ENCODE data around the gene ITFG1. TPM values are rescaled to one million over a fixed set of nuclear protein-coding genes. Genes with fewer than 3 reads are reported as not detected.

ITFG1 gene
- 50.4 and 68.2 TPM in 2 replicates for total RNA-seq

GRCh38 chr16:47460711-47461597 lies at the start of gene ITFG1, which contains the start of gene PHKB:
ITFG1 (minus strand) TSS chr16:47461063; CDS start chr16:47461045, 18 bp downstream.
PHKB (plus strand) TSS chr16:47461331; CDS start chr16:47461351, 20 bp downstream.

DNA sequence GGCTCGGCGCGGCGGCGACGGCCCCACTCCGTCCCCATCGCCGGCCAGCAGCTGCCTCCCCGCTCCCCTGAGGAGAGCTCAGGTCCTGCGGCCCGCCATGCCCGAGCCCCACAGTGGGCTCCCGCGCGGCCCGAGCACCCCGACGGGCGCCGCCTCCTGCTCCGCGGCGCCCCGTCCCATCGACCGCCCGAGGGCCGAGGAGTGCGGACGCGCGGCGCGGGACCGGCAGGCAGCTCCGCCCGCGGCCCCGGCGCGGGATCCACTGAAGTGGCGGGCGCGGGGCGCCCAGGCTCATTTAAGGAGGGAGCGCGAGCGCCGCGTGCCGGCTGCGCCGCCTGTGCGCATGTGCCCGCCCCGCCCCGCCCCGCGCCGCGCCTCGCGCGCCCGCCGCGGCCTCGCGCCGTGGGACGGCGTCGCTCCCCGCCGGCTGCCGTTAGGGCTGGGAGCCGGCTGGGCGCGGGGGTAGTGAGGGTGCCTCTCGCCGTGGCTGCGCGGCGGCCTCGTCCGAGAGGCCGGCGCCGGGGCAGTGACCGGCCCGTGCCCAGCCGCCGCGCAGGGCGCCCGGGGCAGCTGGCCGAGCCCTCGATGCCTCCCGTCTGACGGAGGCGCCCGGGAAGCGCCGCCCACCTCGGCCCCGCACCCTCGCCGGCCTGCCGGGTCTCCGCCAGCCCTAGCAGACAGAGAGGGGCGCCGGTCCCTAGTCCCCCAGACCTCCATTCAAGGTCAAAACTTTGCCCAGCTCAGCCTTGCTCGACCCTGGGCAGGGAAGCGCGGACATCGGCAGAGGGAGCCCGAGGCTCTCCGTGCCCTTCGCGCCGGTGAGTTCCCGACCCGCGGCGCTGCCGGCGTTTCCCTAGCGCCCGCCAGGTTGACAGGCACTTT lies 316.9 kb downstream of the ITFG1 start, which contains the start of gene NETO2:
TSS of gene NETO2 (minus strand) at position 269 of the 882 bp plus-strand sequence. CDS start 333 bp downstream, outside the sequence.

Other genes starting within 250 kb of the ITFG1 start
- 68.3 and 75.4 TPM in 2 replicates for gene PHKB, start 268 bp upstream of the ITFG1 start, total RNA-seq

Measured in uterine smooth muscle cell (primary cell).